ENCODE results near the gene SEZ6.

Gene SEZ6

DNA sequence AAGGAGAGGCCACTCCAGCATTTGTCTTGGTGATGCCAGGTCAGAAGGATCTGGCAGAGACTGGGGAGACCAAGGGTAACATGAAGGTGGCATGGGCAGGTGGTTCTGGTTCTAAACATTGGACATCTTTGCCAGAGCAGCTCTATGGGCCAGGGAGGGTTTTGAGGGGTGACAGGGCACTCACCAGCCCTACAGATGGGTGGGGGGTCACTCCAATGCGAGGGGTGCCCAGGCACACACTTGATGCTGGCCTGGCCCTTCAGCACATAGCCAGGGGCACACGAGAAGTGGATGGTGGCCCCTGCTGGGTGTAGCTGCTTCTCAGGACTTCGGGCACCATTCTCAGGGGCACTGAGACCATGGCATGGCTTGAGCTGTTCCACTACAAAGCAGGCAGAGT, 49.0 kb downstream of the SEZ6 start:
- no peak overlapping the region for H3K27ac ChIP-seq
- TF ChIP-seq, protein P1, sequence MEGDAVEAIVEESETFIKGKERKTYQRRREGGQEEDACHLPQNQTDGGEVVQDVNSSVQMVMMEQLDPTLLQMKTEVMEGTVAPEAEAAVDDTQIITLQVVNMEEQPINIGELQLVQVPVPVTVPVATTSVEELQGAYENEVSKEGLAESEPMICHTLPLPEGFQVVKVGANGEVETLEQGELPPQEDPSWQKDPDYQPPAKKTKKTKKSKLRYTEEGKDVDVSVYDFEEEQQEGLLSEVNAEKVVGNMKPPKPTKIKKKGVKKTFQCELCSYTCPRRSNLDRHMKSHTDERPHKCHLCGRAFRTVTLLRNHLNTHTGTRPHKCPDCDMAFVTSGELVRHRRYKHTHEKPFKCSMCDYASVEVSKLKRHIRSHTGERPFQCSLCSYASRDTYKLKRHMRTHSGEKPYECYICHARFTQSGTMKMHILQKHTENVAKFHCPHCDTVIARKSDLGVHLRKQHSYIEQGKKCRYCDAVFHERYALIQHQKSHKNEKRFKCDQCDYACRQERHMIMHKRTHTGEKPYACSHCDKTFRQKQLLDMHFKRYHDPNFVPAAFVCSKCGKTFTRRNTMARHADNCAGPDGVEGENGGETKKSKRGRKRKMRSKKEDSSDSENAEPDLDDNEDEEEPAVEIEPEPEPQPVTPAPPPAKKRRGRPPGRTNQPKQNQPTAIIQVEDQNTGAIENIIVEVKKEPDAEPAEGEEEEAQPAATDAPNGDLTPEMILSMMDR (conservative IDR thresholded peaks at IDR 0.05): no peak

DNA sequence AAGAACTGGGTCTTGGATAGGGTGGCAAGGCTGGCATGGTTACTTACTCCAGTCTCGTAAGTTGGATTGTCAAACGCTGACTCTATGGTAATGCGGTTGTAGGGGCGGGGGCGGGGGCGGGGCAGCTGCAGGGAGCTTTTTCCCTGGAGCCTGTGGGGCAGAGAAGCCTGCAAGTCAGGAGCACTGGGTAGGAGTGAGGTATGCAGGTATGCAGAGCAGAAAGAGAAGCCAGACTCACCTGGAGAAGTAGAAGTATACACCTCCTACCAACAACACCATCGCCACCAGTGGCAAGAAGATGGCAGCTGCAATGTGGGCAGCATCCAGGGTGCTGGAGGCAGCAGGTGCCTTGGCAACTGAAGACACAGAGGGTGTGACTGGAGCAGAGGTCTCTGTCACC, 49.7 kb downstream of the SEZ6 start:
- H3K27ac ChIP-seq: no peak overlapping the region
- TF ChIP-seq, protein P1 (conservative IDR thresholded peaks at IDR 0.05): no peak

DNA sequence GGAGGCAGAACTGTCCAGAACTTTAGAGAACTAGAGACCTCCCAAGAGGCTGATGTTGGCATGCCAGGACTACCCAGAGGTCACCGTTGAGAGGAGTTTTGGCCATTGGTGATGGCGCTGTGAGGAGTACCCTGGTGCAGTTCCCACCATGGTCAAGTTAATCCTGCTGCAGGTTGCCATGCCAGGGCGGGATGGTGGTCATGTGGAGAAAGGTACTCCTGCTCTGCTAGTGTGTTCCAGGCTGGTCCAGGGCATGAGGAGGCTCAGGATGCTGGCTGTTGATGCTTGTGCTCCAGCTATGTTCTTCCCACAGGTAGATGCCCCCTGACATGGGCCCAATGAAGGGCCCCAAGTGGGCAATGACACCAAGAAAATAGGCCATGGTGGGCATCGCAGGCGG, 50.4 kb downstream of the SEZ6 start:
- TF ChIP-seq, protein P1 (conservative IDR thresholded peaks at IDR 0.05): no peak
- H3K27ac ChIP-seq: no peak overlapping the region

DNA sequence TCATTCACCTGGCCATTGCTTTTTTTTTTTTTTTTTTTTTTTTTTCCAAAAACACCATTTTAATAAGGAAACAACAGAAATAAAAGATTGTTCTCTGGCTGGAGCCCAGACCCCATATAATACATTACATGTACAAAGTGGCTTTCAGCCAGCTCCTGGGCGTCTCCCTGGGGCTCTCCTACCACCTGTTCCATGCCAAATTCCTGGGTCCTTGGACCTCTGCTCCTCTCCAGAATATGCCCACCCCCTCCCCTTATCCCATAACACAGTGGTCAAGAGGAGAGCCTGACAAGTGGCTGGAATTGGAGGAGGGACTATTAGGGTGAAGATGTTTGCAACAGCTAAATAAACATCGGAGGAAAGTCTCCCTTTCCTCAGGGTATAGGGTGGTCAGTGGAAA, 50.9 kb downstream of the SEZ6 start:
- no peak overlapping the region for H3K27ac ChIP-seq
- TF ChIP-seq, protein P1 (conservative IDR thresholded peaks at IDR 0.05): no peak

GRCh38 chr17:28953444-28954118, 52.3 kb downstream of the SEZ6 start:
- peak overlapping the region; percentile 100 for H3K27ac ChIP-seq
- TF ChIP-seq, protein P1 (conservative IDR thresholded peaks at IDR 0.05): peak; percentile 91

- peak overlapping the region; percentile 100 for H3K27ac ChIP-seq
- TF ChIP-seq, protein P1 (conservative IDR thresholded peaks at IDR 0.05): no peak
Observed at GRCh38 chr17:28951991-28952975, 53.5 kb downstream of the SEZ6 start.

DNA sequence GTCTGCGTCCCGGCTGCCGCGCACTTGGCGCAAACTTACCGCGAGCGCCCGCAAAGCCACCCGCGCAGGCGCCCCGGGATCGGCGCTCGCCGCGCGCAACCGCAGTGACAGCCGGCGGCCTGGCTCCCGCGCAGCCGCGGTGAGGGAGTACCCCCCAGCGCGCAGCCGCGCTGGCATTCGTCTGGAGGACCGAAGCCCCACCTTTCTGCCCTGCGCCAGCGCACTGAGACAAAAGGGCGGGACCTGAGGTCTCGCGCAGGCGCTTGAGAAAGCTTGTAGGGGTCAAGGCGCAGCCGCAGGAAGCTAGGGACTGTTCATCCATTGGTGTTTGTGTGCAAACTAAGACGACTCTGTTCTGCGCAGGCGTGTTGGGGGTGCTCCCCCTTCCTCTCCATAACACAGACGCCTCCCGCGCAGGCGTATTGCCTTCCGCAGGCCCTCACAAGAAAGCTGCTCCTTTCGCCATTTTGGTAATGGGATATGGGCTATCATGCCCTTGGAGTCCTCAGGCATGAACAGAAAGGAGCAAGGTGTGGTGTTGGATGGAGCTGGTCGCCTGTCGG, 54.3 kb downstream of the SEZ6 start, which contains the start of gene PHF12:
Gene PHF12, minus strand, starts transcription at position 91 of the 563 bp plus-strand sequence. CDS start 558 bp downstream, outside the sequence.
- TF ChIP-seq, protein P1 (conservative IDR thresholded peaks at IDR 0.05): no peak
- peak within 1 kb of the TSS; percentile 100 for H3K27ac ChIP-seq
